Measurements from ENCODE around the gene CLCN6.

Gene CLCN6

GRCh38 chr1:11805422-11806306 is at the start of gene CLCN6, which contains the start of gene MTHFR:
TSS of gene CLCN6 (plus strand) at chr1:11806191. CDS start at chr1:11806263, 72 bp downstream.
TSS of gene MTHFR (minus strand) at chr1:11805964. CDS start at chr1:11803116, 2,848 bp downstream.
- H3K27me3 Mint-ChIP-seq, result no peaks in the 10 kb centered on the region
- H3K9me3 Mint-ChIP-seq (ENCODE audit: low read depth), result no peaks in the 10 kb centered on the region
- peak within 1 kb of the TSS; percentile 97 for H3K27ac Mint-ChIP-seq
- peak within 1 kb of the TSS; percentile 98 for H3K4me3 Mint-ChIP-seq
- H3K36me3 Mint-ChIP-seq, result peaks cover 4% of the 10 kb centered on the region
- H3K4me1 Mint-ChIP-seq (ENCODE audit: low read depth), result peaks cover 59% of the 10 kb centered on the region

- H3K9me3 Mint-ChIP-seq (ENCODE audit: low read depth), result no peaks in the 10 kb centered on the region
- no peak overlapping the region for H3K4me3 Mint-ChIP-seq
- peaks cover 2% of the 10 kb centered on the region for H3K27me3 Mint-ChIP-seq
- peaks cover 3% of the 10 kb centered on the region for H3K4me1 Mint-ChIP-seq (ENCODE audit: low read depth)
- H3K36me3 Mint-ChIP-seq, result no peaks in the 10 kb centered on the region
- no peak overlapping the region for H3K27ac Mint-ChIP-seq
These were observed 48.9 kb upstream of the CLCN6 start for GRCh38 chr1:11757047-11757446.

GRCh38 chr1:11759791-11760190 is 46.2 kb upstream of the CLCN6 start:
- H3K27ac Mint-ChIP-seq, result no peak overlapping the region
- H3K9me3 Mint-ChIP-seq (ENCODE audit: low read depth), result no peaks in the 10 kb centered on the region
- H3K4me1 Mint-ChIP-seq (ENCODE audit: low read depth), result no peaks in the 10 kb centered on the region
- H3K27me3 Mint-ChIP-seq, result peaks cover 4% of the 10 kb centered on the region
- no peaks in the 10 kb centered on the region for H3K36me3 Mint-ChIP-seq
- no peak overlapping the region for H3K4me3 Mint-ChIP-seq

GRCh38 chr1:11761285-11761684 is 44.7 kb upstream of the CLCN6 start:
- Mint-ChIP-seq H3K27me3 (peaks cover 4% of the 10 kb centered on the region), H3K4me1 (ENCODE audit: low read depth) (no peaks in the 10 kb centered on the region), H3K4me3 (no peak overlapping the region), H3K36me3 (no peaks in the 10 kb centered on the region), H3K9me3 (ENCODE audit: low read depth) (no peaks in the 10 kb centered on the region), H3K27ac (no peak overlapping the region)

- Mint-ChIP-seq H3K4me1 (ENCODE audit: low read depth) (no peaks in the 10 kb centered on the region), H3K9me3 (ENCODE audit: low read depth) (no peaks in the 10 kb centered on the region), H3K4me3 (peak within 1 kb of the TSS; percentile 35), H3K27ac (no peak within 1 kb of the TSS), H3K27me3 (peaks cover 4% of the 10 kb centered on the region), H3K36me3 (no peaks in the 10 kb centered on the region)
These were observed 44.0 kb upstream of the CLCN6 start, which contains the start of gene C1orf167 for GRCh38 chr1:11761988-11762406. TSS of gene C1orf167 (plus strand) at chr1:11762193. CDS start at chr1:11764401, 2,208 bp downstream.

GRCh38 chr1:11764115-11764514 is 41.9 kb upstream of the CLCN6 start:
- Mint-ChIP-seq H3K36me3 (no peaks in the 10 kb centered on the region), H3K27me3 (peaks cover 2% of the 10 kb centered on the region), H3K4me1 (ENCODE audit: low read depth) (no peaks in the 10 kb centered on the region), H3K4me3 (no peak overlapping the region), H3K27ac (no peak overlapping the region), H3K9me3 (ENCODE audit: low read depth) (no peaks in the 10 kb centered on the region)

GRCh38 chr1:11764519-11764918 is 41.5 kb upstream of the CLCN6 start:
- H3K4me3 Mint-ChIP-seq, result no peak overlapping the region
- H3K27ac Mint-ChIP-seq, result no peak overlapping the region
- peaks cover 2% of the 10 kb centered on the region for H3K27me3 Mint-ChIP-seq
- no peaks in the 10 kb centered on the region for H3K4me1 Mint-ChIP-seq (ENCODE audit: low read depth)
- no peaks in the 10 kb centered on the region for H3K9me3 Mint-ChIP-seq (ENCODE audit: low read depth)
- H3K36me3 Mint-ChIP-seq, result no peaks in the 10 kb centered on the region

- H3K4me1 Mint-ChIP-seq (ENCODE audit: low read depth), result no peaks in the 10 kb centered on the region
- H3K36me3 Mint-ChIP-seq, result no peaks in the 10 kb centered on the region
- no peaks in the 10 kb centered on the region for H3K9me3 Mint-ChIP-seq (ENCODE audit: low read depth)
- H3K4me3 Mint-ChIP-seq, result no peak overlapping the region
- H3K27me3 Mint-ChIP-seq, result peaks cover 2% of the 10 kb centered on the region
- no peak overlapping the region for H3K27ac Mint-ChIP-seq
These were observed 40.1 kb upstream of the CLCN6 start for GRCh38 chr1:11765661-11766428.

GRCh38 chr1:11766429-11766776 is 39.6 kb upstream of the CLCN6 start:
- H3K27me3 Mint-ChIP-seq, result peaks cover 2% of the 10 kb centered on the region

GRCh38 chr1:11767922-11768704 is 37.9 kb upstream of the CLCN6 start:
- no peaks in the 10 kb centered on the region for H3K36me3 Mint-ChIP-seq
- no peaks in the 10 kb centered on the region for H3K27me3 Mint-ChIP-seq
- H3K9me3 Mint-ChIP-seq (ENCODE audit: low read depth), result no peaks in the 10 kb centered on the region
- no peak overlapping the region for H3K27ac Mint-ChIP-seq
- H3K4me1 Mint-ChIP-seq (ENCODE audit: low read depth), result no peaks in the 10 kb centered on the region
- no peak overlapping the region for H3K4me3 Mint-ChIP-seq

More at GRCh38 chr1:11766429-11766776, 39.6 kb upstream of the CLCN6 start:
- no peaks in the 10 kb centered on the region for H3K4me1 Mint-ChIP-seq (ENCODE audit: low read depth)
- H3K9me3 Mint-ChIP-seq (ENCODE audit: low read depth), result no peaks in the 10 kb centered on the region
- no peak overlapping the region for H3K27ac Mint-ChIP-seq
- no peak overlapping the region for H3K4me3 Mint-ChIP-seq
- no peaks in the 10 kb centered on the region for H3K36me3 Mint-ChIP-seq

- no peak overlapping the region for H3K27ac Mint-ChIP-seq
- no peaks in the 10 kb centered on the region for H3K4me1 Mint-ChIP-seq (ENCODE audit: low read depth)
- no peaks in the 10 kb centered on the region for H3K9me3 Mint-ChIP-seq (ENCODE audit: low read depth)
- no peaks in the 10 kb centered on the region for H3K36me3 Mint-ChIP-seq
- no peaks in the 10 kb centered on the region for H3K27me3 Mint-ChIP-seq
- H3K4me3 Mint-ChIP-seq, result no peak overlapping the region
These were observed 37.2 kb upstream of the CLCN6 start for GRCh38 chr1:11768821-11769220.

GRCh38 chr1:11769274-11769673 is 36.7 kb upstream of the CLCN6 start:
- Mint-ChIP-seq H3K36me3 (no peaks in the 10 kb centered on the region), H3K27me3 (no peaks in the 10 kb centered on the region), H3K27ac (no peak overlapping the region), H3K9me3 (ENCODE audit: low read depth) (no peaks in the 10 kb centered on the region), H3K4me1 (ENCODE audit: low read depth) (no peaks in the 10 kb centered on the region), H3K4me3 (no peak overlapping the region)

- Mint-ChIP-seq H3K27me3 (no peaks in the 10 kb centered on the region), H3K27ac (no peak overlapping the region), H3K4me1 (ENCODE audit: low read depth) (no peaks in the 10 kb centered on the region), H3K4me3 (no peak overlapping the region), H3K9me3 (ENCODE audit: low read depth) (no peaks in the 10 kb centered on the region), H3K36me3 (no peaks in the 10 kb centered on the region)
These were observed 36.0 kb upstream of the CLCN6 start for GRCh38 chr1:11770011-11770410.

GRCh38 chr1:11771481-11772043 is 34.4 kb upstream of the CLCN6 start:
- Mint-ChIP-seq H3K9me3 (ENCODE audit: low read depth) (no peaks in the 10 kb centered on the region), H3K27me3 (no peaks in the 10 kb centered on the region), H3K4me1 (ENCODE audit: low read depth) (no peaks in the 10 kb centered on the region), H3K36me3 (no peaks in the 10 kb centered on the region), H3K4me3 (no peak overlapping the region), H3K27ac (no peak overlapping the region)
